SU-DHL-6 (cell line): Measurements from ENCODE around the gene DUSP6.

ENCODE experiments used
- H2AFZ ChIP-seq: fragments of 200-600 bp; sonication (generic); 2 replicates; pipeline ENCODE4 v1.6.1; 2014; ENCODE audit warnings: low read depth, mild to moderate bottlenecking, moderate library complexity, mixed read lengths, antibody characterized with exemption, low read length; ENCODE audit not compliant: severe bottlenecking
- H3F3A ChIP-seq: fragments of 200-600 bp; shearing (Covaris generic); 2 replicates; pipeline ENCODE4 v1.6.0; 2016; ENCODE audit warnings: antibody characterized with exemption, mild to moderate bottlenecking; ENCODE audit not compliant: insufficient read depth
- H3K27ac ChIP-seq: fragments of 200-600 bp; sonication (generic); 2 replicates; pipeline ENCODE4 v1.5.1; 2016; ENCODE audit warnings: low read depth, mild to moderate bottlenecking, low read length, moderate library complexity, mixed read lengths
- H3K27me3 ChIP-seq: fragments of 200-600 bp; sonication (generic), shearing (Covaris generic); 2 replicates; pipeline ENCODE4 v1.6.0; 2014; ENCODE audit warnings: mild to moderate bottlenecking, low read length
- H3K36me3 ChIP-seq: fragments of 200-600 bp; sonication (generic); 2 replicates; pipeline ENCODE4 v1.6.1; 2014; ENCODE audit warnings: mild to moderate bottlenecking, low read length, mixed read lengths
- H3K4me2 ChIP-seq: fragments of 300-600, 200-600 bp; shearing (Covaris generic), sonication (generic); 2 replicates; pipeline ENCODE4 v1.6.0; 2014; ENCODE audit warnings: low read length, low read depth, mild to moderate bottlenecking; ENCODE audit not compliant: poor library complexity, severe bottlenecking
- H3K4me3 ChIP-seq: fragments of 200-600 bp; sonication (generic); 2 replicates; pipeline ENCODE4 v1.5.1; 2014; ENCODE audit warnings: antibody characterized with exemption, low read length, mild to moderate bottlenecking, mixed read lengths; ENCODE audit not compliant: insufficient read depth, poor library complexity, severe bottlenecking
- H3K79me2 ChIP-seq: fragments of 200-600 bp; sonication (generic); 2 replicates; pipeline ENCODE4 v1.6.1; 2014; ENCODE audit warnings: mild to moderate bottlenecking, low read length, moderate library complexity; ENCODE audit not compliant: insufficient read depth
- H3K9ac ChIP-seq: fragments of 200-600 bp; sonication (generic); 2 replicates; pipeline ENCODE4 v1.7.0; 2014; ENCODE audit warnings: mild to moderate bottlenecking, low read length
- H3K9me2 ChIP-seq: fragments of 200-600 bp; sonication (generic); replicated peaks from 2 replicates; pipeline ENCODE4 v1.6.1; 2014; ENCODE audit warnings: low read length; ENCODE audit not compliant: insufficient read depth
- H3K9me3 ChIP-seq: fragments of 200-600 bp; sonication (generic); 2 replicates; pipeline ENCODE4 v1.6.1; 2014; ENCODE audit warnings: low read length, mixed read lengths; ENCODE audit not compliant: insufficient read depth
- H4K20me1 ChIP-seq: fragments of 200-600 bp; sonication (generic); 2 replicates; pipeline ENCODE4 v1.6.1; 2014; ENCODE audit warnings: low read depth, mild to moderate bottlenecking, antibody characterized with exemption, low read length, moderate library complexity, mixed read lengths
- CTCF ChIP-seq: fragments of 200-600 bp; sonication (generic); IDR thresholded peaks from one replicate; pipeline ENCODE4 v1.5.1; 2017; ENCODE audit warnings: antibody characterized with exemption, mild to moderate bottlenecking, low read length, moderate library complexity; ENCODE audit not compliant: insufficient read depth, poor library complexity, severe bottlenecking
- EZH2phosphoT487 ChIP-seq: fragments of 200-600 bp; sonication (generic), shearing (Covaris generic); conservative IDR thresholded peaks from 2 replicates; pipeline ENCODE4 v1.6.1; 2018; ENCODE audit warnings: mild to moderate bottlenecking, antibody characterized with exemption, low read length, moderate library complexity, mixed read lengths

The DUSP6 gene

GRCh38 chr12:89344043-89344861 lies 8.0 kb downstream of the DUSP6 start:
- H3F3A ChIP-seq, result no peaks in the 10 kb centered on the region
- H3K9me2 ChIP-seq, result no peaks in the 10 kb centered on the region
- TF ChIP-seq EZH2phosphoT487 (no peak), CTCF (no peak)
- H3K4me3 ChIP-seq, result no peak overlapping the region
- H4K20me1 ChIP-seq, result no peaks in the 10 kb centered on the region
- H3K4me2 ChIP-seq, result no peak overlapping the region
- H3K36me3 ChIP-seq, result no peaks in the 10 kb centered on the region
- no peak overlapping the region for H2AFZ ChIP-seq
- H3K9me3 ChIP-seq, result no peaks in the 10 kb centered on the region
- no peak overlapping the region for H3K27ac ChIP-seq
- H3K27me3 ChIP-seq, result no peaks in the 10 kb centered on the region
- H3K79me2 ChIP-seq, result no peaks in the 10 kb centered on the region
- no peak overlapping the region for H3K9ac ChIP-seq

GRCh38 chr12:89343127-89343526 lies 9.2 kb downstream of the DUSP6 start:
- Histone ChIP-seq H3K9me3 (no peaks in the 10 kb centered on the region), H3F3A (no peaks in the 10 kb centered on the region), H3K9ac (no peak overlapping the region), H3K4me3 (no peak overlapping the region), H4K20me1 (no peaks in the 10 kb centered on the region), H2AFZ (no peak overlapping the region), H3K27ac (no peak overlapping the region), H3K27me3 (no peaks in the 10 kb centered on the region), H3K36me3 (no peaks in the 10 kb centered on the region), H3K79me2 (no peaks in the 10 kb centered on the region), H3K4me2 (no peak overlapping the region), H3K9me2 (no peaks in the 10 kb centered on the region)
- no peak for TF ChIP-seq CTCF
- TF ChIP-seq EZH2phosphoT487, result no peak

- H3K4me2 ChIP-seq, result no peak overlapping the region
Observed at GRCh38 chr12:89340861-89341260, 11.4 kb downstream of the DUSP6 start.

More at GRCh38 chr12:89340861-89341260, 11.4 kb downstream of the DUSP6 start:
- H3F3A ChIP-seq, result no peaks in the 10 kb centered on the region
- no peaks in the 10 kb centered on the region for H3K36me3 ChIP-seq
- no peak overlapping the region for H3K9ac ChIP-seq
- H3K79me2 ChIP-seq, result no peaks in the 10 kb centered on the region
- TF ChIP-seq CTCF, result no peak
- no peaks in the 10 kb centered on the region for H3K9me3 ChIP-seq
- no peaks in the 10 kb centered on the region for H4K20me1 ChIP-seq
- no peak overlapping the region for H2AFZ ChIP-seq
- H3K27me3 ChIP-seq, result no peaks in the 10 kb centered on the region
- H3K4me3 ChIP-seq, result no peak overlapping the region
- H3K9me2 ChIP-seq, result no peaks in the 10 kb centered on the region
- H3K27ac ChIP-seq, result no peak overlapping the region
